ENCODE measurements around the gene NEIL1. TPM values are rescaled to one million over a fixed set of nuclear protein-coding genes. Genes with fewer than 3 reads are reported as not detected.
"Not testable (repeated sequence)": the region's sequence is repeated elsewhere in the genome, so short reads cannot be mapped to it uniquely, and the experiment has no call there.

The NEIL1 gene
- total RNA-seq, 4 donors from 2014 or later: 25.2 to 71.9 (median 48.8) TPM

DNA sequence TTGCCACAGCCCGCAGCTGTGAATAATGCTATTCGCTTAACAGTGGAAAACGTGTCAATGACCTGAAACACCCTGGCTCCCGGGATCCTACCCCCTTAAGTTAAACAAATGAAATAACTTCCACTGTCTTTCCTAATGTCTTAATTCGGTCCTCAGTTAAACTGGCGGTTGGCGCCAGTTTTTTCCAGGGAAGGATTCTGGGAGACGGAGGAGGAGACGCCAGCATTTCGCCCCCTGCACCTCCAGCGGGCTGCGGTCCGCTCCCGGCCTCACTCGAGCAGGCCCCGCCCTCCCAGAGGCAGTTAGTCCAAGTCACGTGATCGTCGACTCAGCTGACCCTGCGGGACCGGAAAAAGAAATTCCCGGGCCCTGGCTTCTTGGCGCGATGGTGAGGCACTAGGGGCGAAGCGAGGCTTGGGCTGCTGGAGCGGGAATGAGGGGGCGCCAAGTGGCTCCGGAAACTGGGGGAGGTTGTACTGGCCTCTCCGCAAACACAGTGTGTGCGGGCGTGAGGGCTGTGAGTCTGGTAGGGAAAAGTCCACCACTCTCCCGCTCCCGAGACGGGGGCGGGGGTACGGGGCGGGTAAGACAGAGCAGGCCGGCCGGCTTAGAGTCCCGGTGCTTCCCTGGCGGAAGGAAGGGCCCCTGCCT, 11.0 kb upstream of the NEIL1 start, which contains the start of gene COMMD4:
COMMD4 (plus strand) TSS at position 359 of the 651 bp plus-strand sequence; CDS start at position 386, 27 bp downstream.
- Histone ChIP-seq H3K27ac (peak within 1 kb of the TSS in 2 of 3 donors; percentile 36 to 55), H3K4me1 (peaks cover 8 to 14% of the 10 kb centered on the region in 2 donors), H3K4me3 (replicated peaks in 1 of 3) (peak within 1 kb of the TSS; percentile 41 to 83 (median 78)), H3K27me3 (no peaks in the 10 kb centered on the region), H3K36me3 (no peaks in the 10 kb centered on the region), H3K9me3 (no peaks in the 10 kb centered on the region)
- 2% methylated on average over 26 to 29 of the region's 42 CpGs for WGBS, 2 donors
- peak; percentile 98 for DNase-seq
- TF ChIP-seq, protein P1, sequence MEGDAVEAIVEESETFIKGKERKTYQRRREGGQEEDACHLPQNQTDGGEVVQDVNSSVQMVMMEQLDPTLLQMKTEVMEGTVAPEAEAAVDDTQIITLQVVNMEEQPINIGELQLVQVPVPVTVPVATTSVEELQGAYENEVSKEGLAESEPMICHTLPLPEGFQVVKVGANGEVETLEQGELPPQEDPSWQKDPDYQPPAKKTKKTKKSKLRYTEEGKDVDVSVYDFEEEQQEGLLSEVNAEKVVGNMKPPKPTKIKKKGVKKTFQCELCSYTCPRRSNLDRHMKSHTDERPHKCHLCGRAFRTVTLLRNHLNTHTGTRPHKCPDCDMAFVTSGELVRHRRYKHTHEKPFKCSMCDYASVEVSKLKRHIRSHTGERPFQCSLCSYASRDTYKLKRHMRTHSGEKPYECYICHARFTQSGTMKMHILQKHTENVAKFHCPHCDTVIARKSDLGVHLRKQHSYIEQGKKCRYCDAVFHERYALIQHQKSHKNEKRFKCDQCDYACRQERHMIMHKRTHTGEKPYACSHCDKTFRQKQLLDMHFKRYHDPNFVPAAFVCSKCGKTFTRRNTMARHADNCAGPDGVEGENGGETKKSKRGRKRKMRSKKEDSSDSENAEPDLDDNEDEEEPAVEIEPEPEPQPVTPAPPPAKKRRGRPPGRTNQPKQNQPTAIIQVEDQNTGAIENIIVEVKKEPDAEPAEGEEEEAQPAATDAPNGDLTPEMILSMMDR (IDR thresholded peaks at IDR 0.05): peak in 2 of 6 experiments; percentile 4 to 18
- peak in 1 of 2 donors; percentile 36 for TF ChIP-seq POLR2A (IDR thresholded peaks at IDR 0.05)
- intact Hi-C loops (cut with DNase I): no loop called here

DNA sequence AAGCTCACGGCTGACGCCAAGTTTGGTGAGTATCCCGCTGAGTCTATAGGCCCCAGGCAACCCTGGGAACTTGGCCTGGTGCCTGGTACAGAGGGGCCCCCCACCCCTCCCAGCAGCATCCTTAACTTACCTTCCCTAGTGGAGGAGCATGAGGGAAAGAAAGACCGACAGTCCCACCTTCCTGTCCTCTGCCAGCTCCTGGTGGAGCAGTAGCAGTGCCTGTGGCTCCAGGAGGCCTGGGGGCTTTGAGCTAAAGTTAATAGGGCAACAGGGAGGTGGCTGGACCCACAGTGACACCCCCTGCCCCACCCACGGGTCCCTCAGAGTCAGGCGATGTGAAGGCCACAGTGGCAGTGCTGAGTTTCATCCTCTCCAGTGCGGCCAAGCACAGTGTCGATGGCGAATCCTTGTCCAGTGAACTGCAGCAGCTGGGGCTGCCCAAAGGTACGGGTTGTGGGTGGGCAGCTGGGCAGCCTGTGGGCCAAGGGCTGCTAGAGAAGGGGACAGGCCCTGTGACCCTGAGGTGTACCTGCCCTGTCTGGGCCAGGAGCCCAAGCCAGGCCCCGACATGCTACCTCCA, 8.1 kb upstream of the NEIL1 start:
- no peaks in the 10 kb centered on the region for H3K36me3 ChIP-seq
- H3K4me1 ChIP-seq: peaks cover 8 to 14% of the 10 kb centered on the region in 2 donors
- no peak for DNase-seq
- no peak for TF ChIP-seq POLR2A (IDR thresholded peaks at IDR 0.05)
- TF ChIP-seq, protein P1 (IDR thresholded peaks at IDR 0.05): no peak
- H3K27ac ChIP-seq: no peak overlapping the region
- 78 to 94% methylated on average over 5 to 10 of the region's 11 CpGs for WGBS, 2 donors
- intact Hi-C loops (cut with DNase I): no loop called here
- H3K4me3 ChIP-seq (replicated peaks in 1 of 3): no peak overlapping the region
- H3K9me3 ChIP-seq: no peaks in the 10 kb centered on the region
- no peaks in the 10 kb centered on the region for H3K27me3 ChIP-seq

DNA sequence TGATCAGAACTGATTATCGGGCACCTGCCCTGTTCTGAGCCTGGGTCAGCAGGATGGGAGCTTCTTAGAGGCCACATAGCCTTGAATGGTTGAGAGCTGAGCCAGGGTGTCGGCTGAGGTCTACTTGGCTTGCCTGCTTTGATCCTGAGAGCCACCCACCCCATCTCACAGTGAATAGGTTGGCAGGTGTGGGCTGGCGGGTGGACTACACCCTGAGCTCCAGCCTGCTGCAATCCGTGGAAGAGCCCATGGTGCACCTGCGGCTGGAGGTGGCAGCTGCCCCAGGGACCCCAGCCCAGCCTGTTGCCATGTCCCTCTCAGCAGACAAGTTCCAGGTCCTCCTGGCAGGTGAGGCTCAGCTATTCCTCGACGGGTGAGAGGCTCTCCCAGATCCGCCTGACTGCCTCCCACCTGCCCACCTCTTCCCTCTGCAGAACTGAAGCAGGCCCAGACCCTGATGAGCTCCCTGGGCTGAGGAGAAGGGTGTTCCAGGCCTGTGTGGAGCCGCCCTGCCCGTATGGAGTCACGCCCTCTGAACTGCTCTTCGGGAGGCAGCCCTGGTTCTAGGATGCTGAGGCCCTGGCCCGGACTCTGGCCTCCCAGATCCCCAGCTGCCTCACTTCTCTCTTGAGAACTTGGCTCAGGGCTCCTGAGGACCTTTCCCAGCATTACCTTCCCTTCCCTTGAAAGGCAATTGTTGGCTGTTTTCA, 7.2 kb upstream of the NEIL1 start:
- peaks cover 8 to 14% of the 10 kb centered on the region in 2 donors for H3K4me1 ChIP-seq
- 85 to 99% methylated on average over 7 to 8 of the region's 13 CpGs for WGBS, 2 donors
- no peaks in the 10 kb centered on the region for H3K36me3 ChIP-seq
- no peak overlapping the region for H3K4me3 ChIP-seq (replicated peaks in 1 of 3)
- no peak for TF ChIP-seq POLR2A (IDR thresholded peaks at IDR 0.05)
- TF ChIP-seq, protein P1 (IDR thresholded peaks at IDR 0.05): no peak
- intact Hi-C loops (cut with DNase I): no loop called here
- H3K27ac ChIP-seq: no peak overlapping the region
- H3K27me3 ChIP-seq: no peaks in the 10 kb centered on the region
- no peaks in the 10 kb centered on the region for H3K9me3 ChIP-seq
- DNase-seq: no peak

DNA sequence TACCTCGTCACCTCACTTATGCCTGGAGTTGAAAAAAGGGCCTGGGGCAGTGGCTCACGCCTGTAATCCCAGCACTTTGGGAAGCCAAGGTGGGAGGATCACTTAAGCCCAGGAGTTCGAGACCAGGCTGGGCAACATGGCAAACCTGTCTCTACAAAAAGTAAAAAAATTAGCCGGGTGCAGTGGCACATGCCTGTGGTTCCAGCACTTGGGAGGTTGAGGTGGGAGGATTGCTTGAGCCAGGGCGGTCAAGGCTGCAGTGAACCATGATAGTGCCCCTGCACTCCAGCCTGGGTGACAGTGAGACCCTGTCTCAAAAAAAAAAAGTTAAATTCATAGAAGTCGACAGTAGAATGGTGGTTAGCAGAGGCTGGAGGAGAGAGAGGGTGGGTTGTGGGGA, 4.6 kb upstream of the NEIL1 start:
- TF ChIP-seq, protein P1 (IDR thresholded peaks at IDR 0.05): no peak
- TF ChIP-seq POLR2A (IDR thresholded peaks at IDR 0.05): no peak
- Histone ChIP-seq H3K9me3 (no peaks in the 10 kb centered on the region), H3K27ac (no peak overlapping the region), H3K4me1 (no peaks in the 10 kb centered on the region), H3K4me3 (replicated peaks in 1 of 3) (no peak overlapping the region), H3K36me3 (no peaks in the 10 kb centered on the region), H3K27me3 (no peaks in the 10 kb centered on the region)
- no peak for DNase-seq
- intact Hi-C loops (cut with DNase I): no loop called here
- 92 to 93% methylated on average over 6 of the region's 6 CpGs for WGBS, 2 donors

DNA sequence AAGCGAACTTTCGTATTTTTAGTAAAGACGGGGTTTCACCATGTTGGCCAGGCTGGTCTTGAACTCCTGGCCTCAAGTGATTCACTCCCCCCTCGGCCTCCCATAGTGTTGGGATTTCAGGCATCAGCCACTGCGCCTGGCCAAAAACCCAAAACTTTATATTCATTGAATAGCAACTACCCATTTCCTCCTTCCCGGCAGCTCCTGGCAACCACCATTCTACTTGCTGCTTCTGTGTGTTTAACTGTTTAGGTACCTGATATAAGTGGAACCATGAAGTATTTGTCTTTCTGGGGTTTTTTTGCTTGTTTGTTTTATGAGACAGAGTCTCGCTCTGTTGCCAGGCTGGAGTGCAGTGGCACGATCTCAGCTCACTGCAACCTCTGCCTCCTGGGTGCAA, 2.9 kb upstream of the NEIL1 start:
- H3K27me3 ChIP-seq; H3K4me1 ChIP-seq; H3K36me3 ChIP-seq; H3K27ac ChIP-seq; DNase-seq; H3K4me3 ChIP-seq (replicated peaks in 1 of 3); intact Hi-C loops (cut with DNase I); H3K9me3 ChIP-seq: not testable (repeated sequence)
- 44 to 46% methylated on average over 8 of the region's 8 CpGs for WGBS, 2 donors

Data from thyroid gland (tissue), 4 donors.